HEK293 (cell line): ENCODE measurements around the gene MYL3.

ENCODE experiments used
- WT1 ChIP-seq: fragments of 450-650 bp; formaldehyde crosslinking; IDR thresholded peaks from 2 replicates; pipeline ENCODE4 v1.5.1; 2016; ENCODE audit warnings: missing biosample characterization, missing genetic modification characterization
- ZFP37 ChIP-seq: fragments of 450-650 bp; formaldehyde crosslinking; IDR thresholded peaks from 2 replicates; pipeline ENCODE4 v1.5.1; 2016; ENCODE audit warnings: missing biosample characterization, missing genetic modification characterization
- ZNF274 ChIP-seq, 2 experiments: fragments of 200-500 bp in 1 of 2; fragments of 450-650 bp in 1 of 2; sonication (Bioruptor generic) in 1 of 2; formaldehyde crosslinking in 1 of 2; IDR thresholded peaks; 2 replicates each; pipeline versions ENCODE4 v1.5.1 to v1.6.1; 2014 to 2016; ENCODE audit warnings: borderline replicate concordance in 1 of 2, inconsistent platforms in 1 of 2, low read length in 1 of 2, missing biosample characterization in 1 of 2, missing genetic modification characterization in 1 of 2
- TF ChIP-seq, protein P1 (sequence below): fragments of 450-650 bp; formaldehyde crosslinking; conservative IDR thresholded peaks from 2 replicates; pipeline ENCODE4 v1.5.1; 2016; ENCODE audit warnings: low read depth, missing biosample characterization, missing genetic modification characterization
- TF ChIP-seq, protein P2 (sequence below): fragments of 450-650 bp; formaldehyde crosslinking; IDR thresholded peaks from 2 replicates; pipeline ENCODE4 v1.5.1; 2016; ENCODE audit warnings: missing biosample characterization, missing genetic modification characterization
- TF ChIP-seq, protein P3 (sequence below): fragments of 450-650 bp; formaldehyde crosslinking; IDR thresholded peaks from 2 replicates; pipeline ENCODE4 v1.5.1; 2016; ENCODE audit warnings: missing biosample characterization, missing genetic modification characterization

DNA sequence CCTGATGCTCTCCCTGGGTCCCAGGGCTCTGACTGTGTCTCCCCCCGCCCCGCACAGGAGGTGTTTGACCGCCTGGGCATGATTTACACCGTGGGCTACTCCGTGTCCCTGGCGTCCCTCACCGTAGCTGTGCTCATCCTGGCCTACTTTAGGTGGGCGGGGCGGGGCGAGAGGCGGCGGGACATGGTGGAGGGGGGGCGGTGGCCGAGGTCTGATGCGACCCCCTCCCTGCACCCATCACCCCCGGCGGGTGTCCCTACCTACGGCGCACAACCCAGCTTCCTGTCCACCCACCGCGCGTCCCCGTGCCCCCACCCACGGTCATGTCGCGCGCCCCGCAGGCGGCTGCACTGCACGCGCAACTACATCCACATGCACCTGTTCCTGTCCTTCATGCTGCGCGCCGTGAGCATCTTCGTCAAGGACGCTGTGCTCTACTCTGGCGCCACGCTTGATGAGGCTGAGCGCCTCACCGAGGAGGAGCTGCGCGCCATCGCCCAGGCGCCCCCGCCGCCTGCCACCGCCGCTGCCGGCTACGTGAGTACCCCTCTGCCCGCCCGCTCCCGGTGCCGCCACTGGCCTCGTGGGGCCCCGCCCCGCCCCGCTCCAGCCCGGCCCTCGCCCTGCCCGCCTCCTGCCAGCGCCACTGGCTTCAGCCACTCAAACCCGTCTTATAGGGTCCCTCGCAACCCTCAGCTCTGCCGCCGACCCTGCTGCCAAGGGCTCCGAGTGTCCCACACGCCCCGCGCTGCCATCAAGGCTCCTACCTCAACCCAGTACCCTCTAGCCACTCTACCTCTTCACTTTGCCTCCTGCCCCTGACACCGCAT, 35.3 kb upstream of the MYL3 start:
- TF ChIP-seq, protein P1, sequence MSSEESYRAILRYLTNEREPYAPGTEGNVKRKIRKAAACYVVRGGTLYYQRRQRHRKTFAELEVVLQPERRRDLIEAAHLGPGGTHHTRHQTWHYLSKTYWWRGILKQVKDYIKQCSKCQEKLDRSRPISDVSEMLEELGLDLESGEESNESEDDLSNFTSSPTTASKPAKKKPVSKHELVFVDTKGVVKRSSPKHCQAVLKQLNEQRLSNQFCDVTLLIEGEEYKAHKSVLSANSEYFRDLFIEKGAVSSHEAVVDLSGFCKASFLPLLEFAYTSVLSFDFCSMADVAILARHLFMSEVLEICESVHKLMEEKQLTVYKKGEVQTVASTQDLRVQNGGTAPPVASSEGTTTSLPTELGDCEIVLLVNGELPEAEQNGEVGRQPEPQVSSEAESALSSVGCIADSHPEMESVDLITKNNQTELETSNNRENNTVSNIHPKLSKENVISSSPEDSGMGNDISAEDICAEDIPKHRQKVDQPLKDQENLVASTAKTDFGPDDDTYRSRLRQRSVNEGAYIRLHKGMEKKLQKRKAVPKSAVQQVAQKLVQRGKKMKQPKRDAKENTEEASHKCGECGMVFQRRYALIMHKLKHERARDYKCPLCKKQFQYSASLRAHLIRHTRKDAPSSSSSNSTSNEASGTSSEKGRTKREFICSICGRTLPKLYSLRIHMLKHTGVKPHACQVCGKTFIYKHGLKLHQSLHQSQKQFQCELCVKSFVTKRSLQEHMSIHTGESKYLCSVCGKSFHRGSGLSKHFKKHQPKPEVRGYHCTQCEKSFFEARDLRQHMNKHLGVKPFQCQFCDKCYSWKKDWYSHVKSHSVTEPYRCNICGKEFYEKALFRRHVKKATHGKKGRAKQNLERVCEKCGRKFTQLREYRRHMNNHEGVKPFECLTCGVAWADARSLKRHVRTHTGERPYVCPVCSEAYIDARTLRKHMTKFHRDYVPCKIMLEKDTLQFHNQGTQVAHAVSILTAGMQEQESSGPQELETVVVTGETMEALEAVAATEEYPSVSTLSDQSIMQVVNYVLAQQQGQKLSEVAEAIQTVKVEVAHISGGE, result no peak
- TF ChIP-seq, protein P2, sequence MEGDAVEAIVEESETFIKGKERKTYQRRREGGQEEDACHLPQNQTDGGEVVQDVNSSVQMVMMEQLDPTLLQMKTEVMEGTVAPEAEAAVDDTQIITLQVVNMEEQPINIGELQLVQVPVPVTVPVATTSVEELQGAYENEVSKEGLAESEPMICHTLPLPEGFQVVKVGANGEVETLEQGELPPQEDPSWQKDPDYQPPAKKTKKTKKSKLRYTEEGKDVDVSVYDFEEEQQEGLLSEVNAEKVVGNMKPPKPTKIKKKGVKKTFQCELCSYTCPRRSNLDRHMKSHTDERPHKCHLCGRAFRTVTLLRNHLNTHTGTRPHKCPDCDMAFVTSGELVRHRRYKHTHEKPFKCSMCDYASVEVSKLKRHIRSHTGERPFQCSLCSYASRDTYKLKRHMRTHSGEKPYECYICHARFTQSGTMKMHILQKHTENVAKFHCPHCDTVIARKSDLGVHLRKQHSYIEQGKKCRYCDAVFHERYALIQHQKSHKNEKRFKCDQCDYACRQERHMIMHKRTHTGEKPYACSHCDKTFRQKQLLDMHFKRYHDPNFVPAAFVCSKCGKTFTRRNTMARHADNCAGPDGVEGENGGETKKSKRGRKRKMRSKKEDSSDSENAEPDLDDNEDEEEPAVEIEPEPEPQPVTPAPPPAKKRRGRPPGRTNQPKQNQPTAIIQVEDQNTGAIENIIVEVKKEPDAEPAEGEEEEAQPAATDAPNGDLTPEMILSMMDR (tag by site-specific recombination), result no peak
- no peak for TF ChIP-seq WT1
- no peak for TF ChIP-seq ZNF274 (IDR thresholded peaks at IDR 0.05; ENCODE audit: low read length)
- no peak for TF ChIP-seq ZNF274 (tag by site-specific recombination; IDR thresholded peaks at IDR 0.05; ENCODE audit: borderline replicate concordance)
- TF ChIP-seq ZFP37 (tag by site-specific recombination), result no peak
- TF ChIP-seq, protein P3, sequence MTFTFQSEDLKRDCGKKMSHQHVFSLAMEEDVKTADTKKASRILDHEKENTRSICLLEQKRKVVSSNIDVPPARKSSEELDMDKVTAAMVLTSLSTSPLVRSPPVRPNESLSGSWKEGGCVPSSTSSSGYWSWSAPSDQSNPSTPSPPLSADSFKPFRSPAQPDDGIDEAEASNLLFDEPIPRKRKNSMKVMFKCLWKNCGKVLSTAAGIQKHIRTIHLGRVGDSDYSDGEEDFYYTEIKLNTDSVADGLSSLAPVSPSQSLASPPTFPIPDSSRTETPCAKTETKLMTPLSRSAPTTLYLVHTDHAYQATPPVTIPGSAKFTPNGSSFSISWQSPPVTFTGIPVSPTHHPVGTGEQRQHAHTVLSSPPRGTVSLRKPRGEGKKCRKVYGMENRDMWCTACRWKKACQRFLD (tag by site-specific recombination), result no peak
